HL-60/S4 treated with phorbol 12-myristate 13-acetate at 8.2 ng/mL for 4 days and 3 days (cell line): Measurements from ENCODE around the gene TBC1D2B.
"Not testable (repeated sequence)": the region's sequence is repeated elsewhere in the genome, so short reads cannot be mapped to it uniquely, and the experiment has no call there.

Experiments
- in situ Hi-C: fragments of 300-500 bp; cut with MboI; formaldehyde crosslinking; loops from 2 replicates; pipeline ENCODE4 v1.15.0; 2022; ENCODE audit warnings: low sequenced_read_pairs

TBC1D2B gene

DNA sequence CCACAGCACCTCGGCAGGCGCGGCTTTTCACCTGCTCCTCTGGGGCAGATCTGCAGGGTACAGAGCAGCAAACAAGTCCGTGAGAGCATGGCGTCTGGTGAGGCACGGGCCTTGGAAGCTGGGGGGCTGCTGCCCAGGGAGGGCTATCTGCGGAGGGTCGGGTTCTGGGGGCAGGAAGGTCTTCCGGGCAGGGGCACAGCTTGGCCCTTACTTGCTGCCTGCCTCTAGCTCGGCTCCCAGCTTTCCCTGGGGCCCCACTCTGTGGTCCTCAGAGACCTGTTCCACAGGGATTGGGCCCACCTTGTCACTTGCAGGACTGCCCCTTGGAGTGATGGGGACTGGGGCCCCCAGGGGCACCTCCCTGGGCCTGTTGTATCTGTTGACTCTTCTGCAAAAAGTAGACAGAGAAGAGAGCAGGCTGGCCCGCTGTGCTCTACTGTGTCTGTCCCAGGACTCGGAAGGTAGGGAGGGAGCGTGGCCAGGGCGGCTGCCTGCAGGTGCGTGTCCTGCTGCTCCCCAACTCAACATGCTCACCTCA, 84.1 kb downstream of the TBC1D2B start:
- in situ Hi-C loops: no loop called here

DNA sequence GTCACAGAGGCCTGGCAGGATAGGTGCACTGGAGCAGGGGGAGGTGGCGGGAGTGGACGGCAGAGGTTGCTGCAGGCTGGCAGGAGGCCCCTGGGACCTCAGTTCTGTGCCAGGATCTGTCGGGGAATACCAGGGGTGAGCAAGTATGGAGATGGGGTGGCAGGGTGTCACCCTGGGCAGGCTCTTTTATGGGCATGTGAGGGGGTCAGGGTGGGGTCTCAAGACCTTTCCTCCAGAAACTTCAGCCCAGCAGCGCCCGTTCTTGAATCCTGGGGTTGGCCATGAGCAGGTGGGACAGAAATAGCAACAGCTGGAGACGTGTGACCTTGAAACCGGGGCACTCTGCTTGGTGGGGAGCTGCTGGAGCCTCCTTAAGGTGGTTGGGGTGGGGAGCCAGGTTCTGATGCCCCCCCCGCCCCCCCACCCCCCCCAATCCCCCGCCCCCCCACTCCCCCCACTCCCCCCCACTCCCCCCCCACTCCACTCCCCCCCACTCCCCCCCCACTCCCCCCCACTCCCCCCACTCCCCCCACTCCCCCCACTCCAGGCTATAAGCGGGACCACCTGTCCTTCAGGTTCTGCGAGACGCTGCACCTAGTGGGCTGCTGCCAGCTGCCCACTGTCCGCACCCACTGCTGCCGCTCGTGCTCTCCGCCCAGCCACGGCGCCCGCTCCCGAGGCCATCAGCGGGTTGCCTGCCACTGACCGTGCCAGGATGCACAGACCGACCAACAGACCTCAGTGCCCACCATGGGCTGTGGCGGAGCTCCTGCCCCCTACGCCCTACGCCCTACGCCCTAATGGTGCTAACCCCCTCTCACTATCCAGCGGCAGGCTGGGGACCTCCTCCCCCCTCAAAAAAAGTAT, 84.9 kb downstream of the TBC1D2B start:
- in situ Hi-C loops: no loop called here

DNA sequence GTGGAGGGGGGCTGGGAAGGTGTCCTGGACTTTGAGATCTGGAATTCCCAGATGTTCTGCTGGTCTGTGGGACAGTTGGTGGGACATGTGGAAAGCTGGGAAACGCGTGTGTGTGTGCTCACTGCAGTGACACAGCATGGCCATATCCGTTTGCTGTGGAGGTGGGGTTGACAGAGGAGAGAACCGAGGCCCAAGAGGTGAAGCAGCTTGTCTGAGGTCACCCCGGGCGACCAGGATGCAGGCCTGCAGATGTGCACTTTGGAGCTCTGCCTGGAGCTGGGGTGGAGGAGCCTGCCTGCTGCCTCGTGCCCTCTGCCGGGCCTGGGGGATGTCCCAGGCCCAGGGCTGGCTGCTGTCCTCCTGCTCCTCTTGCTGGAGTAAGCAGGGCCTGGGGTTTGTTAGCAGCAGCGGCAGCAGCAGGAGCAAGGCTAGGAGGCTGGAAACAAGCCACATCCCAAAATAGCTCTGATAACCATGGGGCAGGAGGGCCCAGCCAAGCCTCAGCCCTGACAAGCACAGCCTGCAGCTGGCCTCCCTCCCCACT, 85.8 kb downstream of the TBC1D2B start:
- in situ Hi-C loops: not testable (repeated sequence)

DNA sequence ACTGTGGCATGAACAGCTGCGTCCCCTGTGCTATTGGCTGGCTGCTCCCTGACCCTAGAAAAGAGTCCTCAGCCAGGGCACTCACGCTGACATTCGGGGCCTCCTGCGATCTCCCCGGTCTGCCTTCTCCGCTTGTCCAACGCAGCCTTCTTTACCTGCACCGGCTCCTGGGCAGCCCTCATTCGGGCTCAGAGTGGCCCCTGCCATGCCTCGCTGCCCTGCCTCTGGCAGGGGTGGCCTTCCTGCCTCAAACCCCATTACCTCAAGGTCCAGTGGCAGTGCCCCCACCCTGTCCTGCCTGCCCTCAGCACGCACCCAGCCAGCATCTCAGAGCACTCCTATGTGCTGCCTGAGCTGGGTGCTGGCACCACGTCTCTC, 86.5 kb downstream of the TBC1D2B start:
- in situ Hi-C loops: no loop called here

DNA sequence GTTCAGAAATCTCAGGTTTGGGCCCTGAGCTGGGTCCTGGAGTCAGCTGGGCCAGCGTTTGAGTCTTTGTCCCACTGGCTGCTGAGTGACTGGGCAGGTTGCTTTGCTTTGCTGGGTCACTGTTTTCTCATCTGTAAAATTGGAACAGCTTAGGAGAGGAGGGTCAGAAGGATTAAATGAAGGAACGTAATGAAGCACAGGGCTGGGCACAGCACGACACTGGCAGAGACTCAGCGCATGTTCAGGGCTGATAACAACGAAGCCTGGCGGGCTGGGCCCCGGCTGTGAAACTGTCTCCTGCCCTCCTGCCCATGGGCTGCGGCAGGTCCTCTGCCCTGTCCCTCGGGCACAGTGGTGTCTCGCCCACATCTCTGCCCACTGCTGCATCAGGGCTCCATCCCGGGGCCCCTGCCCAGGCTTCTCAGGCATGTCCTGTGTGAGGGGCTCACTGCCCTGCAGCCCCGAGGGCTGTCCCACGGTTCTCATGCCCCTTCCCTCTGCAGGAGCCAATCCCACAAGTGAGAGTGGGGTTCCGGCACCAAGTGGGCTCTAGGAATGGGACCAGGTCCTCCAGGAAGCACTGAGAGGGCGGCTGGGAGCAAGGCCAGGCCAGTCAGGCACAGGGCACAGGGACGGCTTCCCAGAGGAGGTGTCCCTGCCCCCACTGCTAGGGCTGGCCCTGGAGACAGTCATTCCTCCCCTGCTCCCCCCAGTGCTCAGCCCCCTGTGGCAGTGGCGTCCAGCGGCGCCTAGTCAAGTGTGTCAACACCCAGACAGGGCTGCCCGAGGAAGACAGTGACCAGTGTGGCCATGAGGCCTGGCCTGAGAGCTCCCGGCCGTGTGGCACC, 88.0 kb downstream of the TBC1D2B start:
- in situ Hi-C loops: no loop called here

DNA sequence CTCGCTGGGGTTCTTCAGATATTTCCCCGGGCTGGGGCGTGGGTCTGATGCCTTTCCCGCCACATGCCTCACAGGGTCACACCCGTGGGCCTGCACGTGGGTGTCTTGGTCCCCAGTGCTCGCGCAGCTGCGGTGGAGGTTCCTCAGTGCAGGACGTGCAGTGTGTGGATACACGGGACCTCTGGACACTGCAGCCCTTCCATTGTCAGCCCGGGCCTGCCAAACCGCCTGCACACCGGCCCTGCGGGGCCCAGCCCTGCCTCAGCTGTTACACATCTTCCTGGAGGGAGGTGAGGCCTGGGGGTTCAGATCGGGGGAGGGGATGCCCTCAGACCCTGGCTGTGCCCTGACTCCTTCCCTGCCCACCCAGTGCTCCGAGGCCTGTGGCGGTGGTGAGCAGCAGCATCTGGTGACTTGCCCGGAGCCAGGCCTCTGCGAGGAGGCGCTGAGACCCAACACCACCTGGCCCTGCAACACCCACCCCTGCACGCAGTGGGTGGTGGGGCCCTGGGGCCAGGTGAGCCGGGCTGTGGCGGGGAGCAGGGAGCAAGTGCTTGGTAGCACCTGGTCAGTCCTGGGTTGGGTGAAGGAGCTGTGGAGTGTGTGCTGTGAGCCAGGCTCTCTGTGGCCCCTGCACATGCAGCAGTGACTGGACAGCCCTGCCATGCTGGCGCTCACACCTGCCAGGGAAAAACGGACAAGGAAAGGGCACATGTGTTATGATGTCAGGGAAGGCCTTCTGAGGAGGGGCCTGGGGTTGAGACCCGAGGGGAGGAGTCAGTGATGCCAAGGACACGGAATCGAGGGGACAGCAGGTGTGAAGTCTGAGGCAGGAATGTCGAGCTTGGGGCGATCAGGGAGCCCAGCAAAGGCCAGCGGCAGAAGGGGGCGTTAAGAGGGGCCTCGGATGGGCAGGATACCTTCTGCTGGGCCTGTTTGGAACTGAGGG, 88.9 kb downstream of the TBC1D2B start:
- in situ Hi-C loops: no loop called here

DNA sequence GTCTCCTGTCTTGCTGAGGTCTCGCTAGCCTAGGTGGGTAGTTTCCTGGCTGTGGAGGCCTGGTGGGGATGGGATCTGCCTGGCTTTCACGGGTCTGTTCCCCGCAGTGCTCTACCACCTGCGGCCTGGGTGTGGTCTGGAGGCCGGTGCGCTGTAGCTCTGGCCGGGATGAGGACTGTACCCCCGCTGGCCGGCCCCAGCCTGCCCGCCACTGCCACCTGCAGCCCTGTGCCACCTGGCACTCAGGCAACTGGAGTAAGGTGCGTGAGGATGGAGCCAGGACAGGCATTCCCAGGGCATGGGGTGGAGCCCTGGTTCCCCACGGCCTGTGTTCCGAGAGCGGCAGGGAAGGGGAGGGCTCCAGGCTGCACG, 89.8 kb downstream of the TBC1D2B start:
- in situ Hi-C loops: not testable (repeated sequence)

DNA sequence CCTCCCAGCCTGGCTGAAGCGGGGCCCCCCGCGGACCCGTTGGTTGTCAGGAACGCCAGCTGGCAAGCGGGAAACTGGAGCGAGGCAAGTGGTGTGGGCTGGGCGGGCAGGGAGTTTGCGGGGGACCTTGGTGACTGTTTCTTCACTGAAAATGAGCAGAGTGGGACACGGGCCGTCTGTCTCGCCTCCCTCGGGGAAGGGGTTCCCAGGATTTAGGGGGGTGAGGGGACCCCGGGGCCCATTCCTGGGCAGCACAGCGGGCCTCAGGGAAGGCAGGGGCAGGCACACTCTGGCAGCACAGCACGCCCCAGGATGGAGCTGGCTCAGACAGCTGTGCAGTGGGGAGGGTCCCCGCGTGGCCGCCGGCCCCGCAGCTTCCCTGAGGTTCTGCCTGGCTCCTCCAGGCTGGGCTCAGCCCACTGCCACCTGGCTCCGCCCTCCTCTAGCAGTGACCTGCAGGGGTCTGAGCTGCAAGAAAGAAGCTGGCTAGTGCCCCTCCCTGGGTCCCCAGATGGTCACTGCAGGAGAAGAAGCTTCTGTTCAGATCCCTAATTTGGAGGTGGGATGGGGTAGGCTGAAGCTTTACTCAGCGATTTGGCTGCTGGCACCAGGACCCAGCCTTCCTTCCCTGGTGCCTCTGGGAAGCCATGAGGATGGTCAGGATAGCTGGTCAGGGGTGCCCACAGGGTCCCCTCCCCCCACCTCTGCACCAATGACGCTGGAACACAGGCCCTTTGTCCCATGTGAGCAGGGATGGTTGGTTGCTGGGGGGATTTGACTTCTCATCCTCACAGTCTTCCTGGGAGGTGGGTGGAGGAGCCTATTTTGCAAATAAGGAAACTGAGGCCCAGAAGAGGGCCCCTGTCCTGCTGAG, 90.4 kb downstream of the TBC1D2B start:
- in situ Hi-C loops: no loop called here

DNA sequence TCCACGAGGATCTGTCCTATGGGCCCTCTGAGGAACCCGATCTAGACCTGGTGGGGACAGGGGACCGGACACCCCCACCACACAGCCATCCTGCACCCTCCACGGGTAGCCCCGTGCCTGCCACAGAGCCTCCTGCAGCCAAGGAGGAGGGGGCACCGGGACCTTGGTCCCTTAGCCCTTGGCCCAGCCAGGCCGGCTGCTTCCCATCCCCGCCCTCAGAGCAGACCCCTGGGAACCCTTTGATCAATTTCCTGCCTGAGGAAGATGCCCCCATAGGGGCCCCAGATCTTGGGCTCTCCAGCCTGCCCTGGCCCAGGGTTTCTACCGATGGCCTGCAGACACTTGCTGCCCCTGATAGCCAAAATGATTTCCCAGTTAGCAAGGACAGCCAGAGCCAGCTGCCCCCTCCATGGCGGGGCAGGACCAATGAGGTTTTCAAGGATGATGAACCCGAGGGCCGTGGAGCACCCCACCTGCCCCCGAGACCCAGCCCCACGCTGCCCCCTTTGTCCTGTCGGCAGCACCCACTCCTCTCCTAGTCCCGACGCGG, 91.5 kb downstream of the TBC1D2B start:
- in situ Hi-C loops: no loop called here

DNA sequence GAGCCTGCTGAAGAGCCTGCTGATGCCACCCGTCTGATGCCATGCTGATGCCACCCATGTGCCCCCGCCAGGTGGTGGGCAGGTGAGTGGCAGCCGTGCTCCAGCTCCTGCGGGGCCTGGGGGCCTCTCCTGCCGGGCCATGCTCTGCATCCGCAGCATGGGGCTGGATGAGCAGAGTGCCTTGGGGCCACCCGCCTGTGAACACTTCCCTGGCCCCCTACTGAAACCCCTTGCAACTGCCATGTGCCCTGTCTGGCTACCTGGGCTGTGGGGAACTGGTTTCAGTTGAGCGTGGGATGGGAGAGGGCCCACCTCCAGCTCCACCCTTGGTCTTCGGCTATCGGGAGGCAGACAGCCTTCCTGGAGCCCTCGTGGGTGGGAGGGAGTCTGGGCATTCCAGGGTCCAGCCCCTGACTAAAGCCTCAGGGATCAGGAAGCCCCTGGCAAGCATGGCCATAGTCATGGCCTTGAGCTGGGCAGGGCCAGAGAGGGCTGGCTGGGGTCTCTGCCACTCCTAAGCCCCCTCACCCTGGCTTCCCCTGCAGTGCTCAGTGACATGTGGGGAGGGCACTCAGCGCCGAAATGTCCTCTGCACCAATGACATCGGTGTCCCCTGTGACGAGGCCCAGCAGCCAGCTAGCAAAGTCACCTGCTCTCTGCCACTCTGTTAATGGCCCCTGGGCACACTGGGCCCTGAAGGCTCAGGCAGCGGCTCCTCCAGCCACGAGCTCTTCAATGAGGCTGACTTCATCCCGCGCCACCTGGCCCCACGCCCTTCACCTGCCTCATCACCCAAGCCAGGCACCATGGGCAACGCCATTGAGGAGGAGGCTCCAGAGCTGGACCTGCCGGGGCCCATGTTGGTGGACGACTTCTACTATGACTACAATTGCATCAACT, 92.2 kb downstream of the TBC1D2B start:
- in situ Hi-C loops: no loop called here

DNA sequence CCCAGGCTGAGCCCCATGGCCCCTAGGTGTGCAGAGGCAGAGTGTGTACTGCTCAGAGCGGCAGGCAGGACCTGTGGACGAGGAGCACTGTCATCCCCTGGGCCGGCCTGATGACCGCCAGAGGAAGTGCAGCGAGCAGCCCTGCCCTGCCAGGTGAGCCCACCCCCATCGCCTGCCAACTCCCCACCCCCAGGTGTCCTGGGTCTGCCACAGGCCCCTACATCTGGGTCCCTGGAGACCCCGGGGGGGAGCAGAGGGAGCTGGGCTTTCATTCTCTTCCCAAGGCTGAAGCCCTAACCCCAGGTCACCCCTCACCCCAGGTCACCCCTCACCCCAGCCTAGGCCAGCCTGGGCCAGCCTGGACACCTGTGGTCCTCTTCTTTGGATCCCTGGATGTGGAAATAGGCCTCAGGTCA, 93.1 kb downstream of the TBC1D2B start:
- in situ Hi-C loops: no loop called here

DNA sequence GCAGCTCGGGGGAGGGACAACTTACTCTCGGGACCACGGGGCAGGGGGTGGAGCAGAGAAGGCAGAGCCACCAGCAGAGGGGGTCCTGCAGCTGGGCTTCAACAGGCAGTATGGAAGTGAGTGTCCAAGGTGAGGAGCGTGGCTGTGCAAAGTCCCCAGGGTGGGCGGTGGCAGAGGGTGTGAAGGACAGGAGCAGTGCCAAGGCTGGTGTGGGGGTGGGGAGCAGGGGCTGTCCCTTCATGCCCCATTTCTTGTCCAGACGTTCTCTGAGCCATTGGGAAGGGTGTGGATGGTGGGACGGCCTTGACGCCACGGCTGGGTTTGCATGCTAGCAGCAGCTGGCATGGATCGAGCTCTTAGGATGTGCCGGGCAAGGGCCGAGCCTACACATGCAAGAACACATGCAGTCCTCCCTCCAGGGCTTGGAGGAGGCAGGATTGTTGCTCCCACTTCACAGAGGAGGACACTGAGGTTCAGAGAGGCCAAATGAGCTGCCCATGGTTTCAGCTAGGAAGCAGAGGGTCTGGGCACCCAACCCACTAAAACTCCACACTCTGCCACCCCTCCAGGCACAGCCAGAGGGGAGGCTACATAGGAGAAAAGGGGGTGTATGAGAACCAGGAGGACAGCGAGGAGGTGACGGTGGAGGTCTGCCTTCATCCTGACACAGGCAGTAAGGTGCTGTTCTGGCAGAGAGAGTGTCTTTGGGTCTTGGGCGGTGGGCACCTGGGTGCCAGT, 93.6 kb downstream of the TBC1D2B start:
- in situ Hi-C loops: no loop called here

DNA sequence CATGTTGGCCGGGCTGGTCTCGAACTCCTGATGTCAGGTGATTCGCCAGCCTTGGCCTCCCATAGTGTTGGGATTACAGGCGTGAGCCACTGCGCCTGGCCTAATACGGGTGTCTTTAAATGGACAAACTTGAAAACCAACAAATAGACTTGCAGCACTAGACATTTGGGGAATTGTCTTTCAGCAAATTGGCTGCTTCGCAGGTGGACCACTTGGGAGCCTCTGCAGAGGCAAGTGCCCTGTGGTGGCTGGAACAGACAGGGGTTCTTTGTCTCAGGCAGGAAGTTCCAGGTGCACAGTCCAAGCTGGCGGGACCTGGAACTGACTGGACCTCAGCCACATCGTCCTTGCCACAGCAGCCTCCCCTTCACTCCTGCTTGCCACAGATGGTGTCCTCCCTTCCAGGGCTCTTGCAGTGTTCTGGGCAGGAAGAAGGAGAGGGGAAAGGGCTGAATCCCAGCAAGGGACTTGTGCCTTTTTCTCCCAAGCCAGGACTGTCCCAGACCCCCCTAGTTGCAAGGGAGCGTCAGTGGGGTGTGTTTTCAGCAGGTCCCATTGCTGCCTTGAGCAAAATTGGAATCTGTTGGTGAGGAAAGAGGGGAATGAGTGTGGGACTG, 94.3 kb downstream of the TBC1D2B start:
- in situ Hi-C loops: no loop called here

DNA sequence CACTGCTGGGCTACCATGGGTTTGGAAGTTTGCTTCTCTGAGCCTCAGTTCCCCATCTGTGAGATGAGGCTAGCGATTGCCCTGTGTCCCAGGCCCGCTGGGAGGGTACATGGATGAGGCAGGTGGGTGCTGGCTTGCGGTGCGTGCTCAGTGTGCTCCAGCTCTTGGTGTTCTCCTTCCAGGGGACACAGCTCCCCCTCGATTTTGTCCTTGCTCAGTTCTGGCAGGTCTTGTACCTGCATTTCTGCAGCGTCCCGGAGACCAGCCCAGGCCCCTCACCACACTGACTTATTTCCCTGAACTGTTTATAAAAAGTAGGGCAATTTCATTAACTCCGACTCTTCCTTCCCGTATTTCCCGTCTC, 95.4 kb downstream of the TBC1D2B start:
- in situ Hi-C loops: no loop called here

DNA sequence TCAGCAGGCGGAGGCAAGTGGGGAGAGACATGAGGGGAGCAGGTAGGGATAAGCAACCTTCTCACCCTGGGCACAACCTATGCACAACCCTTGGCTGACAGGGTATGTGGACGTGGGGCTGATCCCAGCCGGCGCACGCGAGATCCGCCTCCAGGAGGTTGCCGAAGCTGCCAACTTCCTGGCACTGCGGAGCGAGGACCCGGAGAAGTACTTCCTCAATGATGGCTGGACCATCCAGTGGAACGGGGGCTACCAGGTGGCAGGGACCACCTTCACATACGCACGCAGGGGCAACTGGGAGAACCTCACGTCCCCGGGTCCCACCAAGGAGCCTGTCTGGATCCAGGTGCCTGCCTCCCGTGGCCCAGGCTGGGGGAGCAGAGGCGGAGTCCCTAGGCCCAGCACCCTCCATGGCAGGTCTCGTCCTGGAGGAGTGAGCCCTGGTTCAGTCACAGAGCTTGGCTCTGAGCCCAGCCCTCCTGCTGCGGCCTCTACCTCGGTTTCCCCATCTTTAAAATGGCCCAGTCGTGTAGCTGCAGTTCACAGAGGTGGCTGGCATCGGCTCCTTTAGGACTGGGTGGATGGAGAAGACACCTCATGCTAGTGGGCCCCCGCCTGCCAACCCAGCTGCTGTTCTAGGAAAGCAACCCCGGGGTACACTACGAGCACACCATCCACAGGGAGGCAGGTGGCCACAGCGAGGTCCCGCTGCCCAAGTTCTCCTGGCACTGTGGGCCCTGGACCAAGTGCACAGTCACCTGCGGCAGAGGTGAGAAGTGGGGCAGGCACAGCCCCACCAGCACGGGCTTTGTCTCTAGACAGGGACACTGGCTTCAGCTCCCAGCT, 96.0 kb downstream of the TBC1D2B start:
- in situ Hi-C loops: no loop called here

DNA sequence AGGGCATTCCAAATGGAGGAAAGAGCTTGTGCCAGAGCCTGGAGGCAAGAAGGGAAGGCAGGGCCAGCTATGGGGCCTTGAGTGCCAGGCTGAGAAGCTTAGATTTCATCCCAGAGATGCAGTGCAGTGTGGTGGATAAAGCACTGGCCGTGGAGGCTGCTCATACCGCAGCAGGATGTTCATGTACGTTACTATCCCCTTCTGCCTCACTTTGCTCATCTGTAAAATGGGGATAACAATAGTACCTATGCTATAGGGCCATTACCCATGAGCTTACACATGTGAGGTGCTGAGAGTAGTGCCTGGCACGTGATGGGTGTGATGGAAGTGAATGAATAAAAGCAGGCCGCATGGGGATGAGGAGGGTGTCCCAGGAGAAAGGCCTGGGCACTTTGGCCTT, 96.8 kb downstream of the TBC1D2B start:
- in situ Hi-C loops: not testable (repeated sequence)
